HG03175 (cell line): Measurements from ENCODE around the gene NCOA1.
"Not testable (repeated sequence)": the region's sequence is repeated elsewhere in the genome, so short reads cannot be mapped to it uniquely, and the experiment has no call there.

Experiments
- ATAC-seq: cut with Tn5 transposase; IDR thresholded peaks from one replicate; pipeline ENCODE4 v1.9.1; 2021; ENCODE audit warnings: mild to moderate bottlenecking, moderate library complexity; ENCODE audit not compliant: unreplicated experiment

Gene NCOA1

GRCh38 chr2:24676493-24676892, 185.4 kb downstream of the NCOA1 start:
- no peak for ATAC-seq

DNA sequence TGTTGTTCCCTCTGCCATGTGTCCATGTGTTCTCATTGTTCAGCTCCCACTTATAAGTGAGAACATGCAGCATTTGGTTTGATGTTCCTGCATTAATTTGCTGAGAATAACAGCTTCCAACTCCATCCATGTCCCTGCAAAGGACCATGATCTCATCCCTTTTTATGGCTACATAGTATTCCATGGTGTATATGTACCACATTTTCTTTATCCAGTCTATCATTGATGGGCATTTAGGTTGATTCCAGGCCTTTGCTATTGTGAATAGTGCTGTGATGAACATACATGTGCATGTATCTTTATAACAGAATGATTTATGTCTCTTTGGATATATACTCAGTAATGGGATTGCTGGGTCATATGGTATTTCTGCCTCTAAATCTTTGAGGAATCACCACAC, 187.0 kb downstream of the NCOA1 start:
- ATAC-seq, result not testable (repeated sequence)

DNA sequence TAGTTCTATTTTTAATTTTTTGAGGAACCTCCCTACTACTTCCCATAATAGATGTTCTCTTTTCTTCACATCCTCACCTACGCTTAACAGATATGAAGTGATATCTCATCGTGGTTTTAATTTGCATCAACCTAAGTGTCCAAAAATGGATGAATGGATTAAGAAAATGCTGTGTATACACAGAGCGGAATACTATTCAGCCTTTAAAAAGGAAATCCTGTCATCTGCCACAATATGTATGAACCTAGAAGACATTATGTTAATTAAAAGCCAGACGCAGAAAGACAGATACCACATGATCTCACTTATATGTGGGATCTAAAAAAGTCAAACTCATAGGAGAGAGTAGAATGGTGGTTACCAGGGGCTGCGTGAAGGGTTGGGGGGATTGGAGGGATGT, 189.1 kb downstream of the NCOA1 start:
- ATAC-seq, result no peak

DNA sequence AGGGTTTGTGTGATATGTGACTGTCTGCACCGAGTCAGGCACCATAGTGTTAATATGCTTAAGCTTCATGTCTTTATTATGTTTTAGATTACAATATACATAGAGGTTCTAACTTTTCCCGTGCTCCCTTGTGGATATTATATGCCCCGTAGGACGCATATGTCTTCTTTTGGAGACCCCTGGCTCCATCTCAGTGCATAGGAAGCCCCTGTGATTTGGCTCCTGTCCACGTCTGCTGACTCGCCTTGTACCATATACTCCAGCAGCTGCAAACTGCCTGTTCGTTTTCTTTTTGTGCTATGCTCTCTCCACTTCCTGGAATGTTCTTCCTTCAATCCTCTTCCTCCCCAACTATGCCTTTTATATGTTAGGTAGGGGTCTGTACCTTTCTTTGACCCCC, 191.2 kb downstream of the NCOA1 start:
- ATAC-seq, result no peak

DNA sequence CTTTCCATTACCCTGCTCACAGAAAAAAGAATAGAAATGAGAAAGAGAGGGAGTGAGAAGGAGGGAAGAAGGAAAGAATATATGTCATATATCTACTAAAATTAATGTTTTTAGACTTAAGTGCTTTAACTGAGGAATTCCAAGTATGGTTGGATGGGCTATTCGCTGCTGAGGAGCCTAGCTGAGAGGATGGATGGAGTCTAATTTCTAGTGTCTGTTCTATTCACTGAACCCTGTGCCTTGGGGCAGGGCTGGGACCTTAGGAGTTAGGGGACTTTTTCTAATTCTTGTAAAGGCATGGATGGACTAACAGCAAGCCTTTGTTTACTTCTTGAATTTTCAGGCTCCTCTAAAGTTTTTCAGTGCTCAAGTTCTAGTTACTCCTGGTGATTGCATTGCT, 192.4 kb downstream of the NCOA1 start:
- no peak for ATAC-seq

DNA sequence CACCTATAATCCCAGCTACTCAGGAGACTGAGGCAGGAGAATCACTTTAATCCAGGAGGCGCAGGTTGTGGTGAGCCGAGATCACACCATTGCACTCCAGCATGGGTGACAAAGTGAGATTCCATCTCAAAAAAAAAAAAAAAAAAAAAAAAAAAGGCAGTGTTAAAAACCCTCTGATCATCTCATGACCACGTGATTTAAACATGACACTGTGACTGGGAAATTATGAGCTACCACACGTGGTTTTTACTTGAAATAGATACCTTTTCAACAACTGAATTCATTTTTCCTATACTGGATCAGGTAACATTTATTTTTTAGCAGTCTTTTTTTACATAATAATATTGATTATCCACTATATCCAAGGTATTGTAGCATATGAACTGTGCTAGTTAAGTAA, 199.5 kb downstream of the NCOA1 start:
- ATAC-seq, result no peak

DNA sequence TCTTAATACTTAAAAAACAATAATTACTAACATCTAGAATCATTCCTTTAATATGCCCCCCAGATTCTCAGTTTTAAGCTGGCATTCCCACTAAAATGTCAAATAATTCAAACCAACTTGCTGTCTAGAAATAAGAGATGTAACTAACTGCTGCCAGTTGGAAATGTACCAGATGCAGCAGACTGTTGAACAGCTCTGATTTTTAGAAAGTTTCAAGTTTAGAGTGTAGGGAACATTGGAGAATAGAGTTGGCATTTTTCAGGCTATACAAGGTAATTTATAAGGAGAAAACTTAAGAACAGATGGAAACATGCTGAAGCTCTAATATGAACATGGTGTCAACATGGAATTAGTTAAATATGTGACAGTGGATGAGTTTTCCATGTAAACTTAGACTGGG, 200.8 kb downstream of the NCOA1 start:
- ATAC-seq, result no peak

GRCh38 chr2:24697792-24698191, 206.7 kb downstream of the NCOA1 start:
- no peak for ATAC-seq

DNA sequence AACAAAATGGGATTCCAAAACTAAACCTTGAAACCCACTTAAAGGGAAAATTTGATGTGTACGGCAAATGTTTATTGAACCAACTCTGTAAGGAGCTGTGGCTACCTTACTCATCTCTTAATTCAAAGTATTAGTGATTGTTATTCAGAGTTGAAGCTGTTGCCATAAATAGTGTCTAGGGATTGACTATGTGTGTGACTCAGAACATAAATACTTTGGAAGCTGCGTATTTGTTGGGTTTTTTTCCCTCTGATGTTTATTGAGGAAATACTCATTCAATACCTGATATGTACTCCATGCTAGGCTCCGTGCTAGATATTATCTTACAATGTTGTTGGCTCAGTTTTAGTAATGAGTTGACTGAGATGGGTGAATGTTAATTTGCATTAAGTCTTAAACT, 211.7 kb downstream of the NCOA1 start:
- ATAC-seq, result no peak

DNA sequence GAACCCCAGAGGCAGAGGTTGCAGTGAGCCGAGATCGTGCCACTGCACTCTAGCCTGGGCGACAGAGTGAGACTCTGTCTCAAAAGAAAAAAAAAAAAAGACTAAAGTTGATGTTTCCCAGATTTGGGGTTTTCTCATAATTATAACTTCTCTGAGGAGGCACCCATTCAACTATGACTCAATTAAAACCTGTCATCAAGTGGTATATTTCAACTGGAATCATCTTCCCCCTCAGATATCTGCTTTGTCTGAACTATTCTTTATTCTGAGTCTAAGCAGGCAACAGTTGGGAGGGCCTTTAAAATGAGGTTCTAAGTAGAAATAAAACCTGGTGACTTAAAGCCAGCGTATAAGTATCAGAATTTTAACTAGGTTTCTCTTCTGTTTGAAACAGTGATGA, 213.6 kb downstream of the NCOA1 start:
- ATAC-seq, result no peak

GRCh38 chr2:24707143-24707542, 216.1 kb downstream of the NCOA1 start:
- ATAC-seq, result no peak

DNA sequence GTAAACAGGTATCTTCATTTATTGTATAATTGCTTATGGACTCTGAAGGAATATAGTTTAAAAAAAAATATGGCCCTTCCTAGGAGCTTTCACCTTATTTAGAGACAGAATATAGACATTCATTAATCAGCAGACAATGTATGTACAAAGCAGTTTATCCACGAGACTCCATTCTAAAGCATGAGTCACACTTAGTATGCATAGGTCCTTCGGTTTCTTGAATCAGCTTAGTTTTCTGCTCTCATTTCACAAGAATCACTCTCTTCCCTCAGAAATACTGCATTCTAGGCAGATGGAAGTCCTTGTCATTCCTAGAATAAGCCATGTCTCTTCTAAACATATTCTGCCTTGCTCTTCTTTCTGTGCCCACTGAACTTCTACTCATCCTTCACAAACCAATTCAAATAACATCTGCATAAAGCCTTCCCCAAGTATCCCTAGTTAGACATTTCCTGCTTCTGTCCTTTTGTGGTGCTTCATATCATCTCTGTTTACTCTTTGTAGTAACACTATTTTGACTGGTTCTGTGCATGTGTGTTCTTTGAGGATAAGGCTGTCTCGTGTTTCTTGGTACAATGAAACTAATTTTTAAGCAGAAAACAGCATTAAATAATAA, 217.6 kb downstream of the NCOA1 start:
- no peak for ATAC-seq

DNA sequence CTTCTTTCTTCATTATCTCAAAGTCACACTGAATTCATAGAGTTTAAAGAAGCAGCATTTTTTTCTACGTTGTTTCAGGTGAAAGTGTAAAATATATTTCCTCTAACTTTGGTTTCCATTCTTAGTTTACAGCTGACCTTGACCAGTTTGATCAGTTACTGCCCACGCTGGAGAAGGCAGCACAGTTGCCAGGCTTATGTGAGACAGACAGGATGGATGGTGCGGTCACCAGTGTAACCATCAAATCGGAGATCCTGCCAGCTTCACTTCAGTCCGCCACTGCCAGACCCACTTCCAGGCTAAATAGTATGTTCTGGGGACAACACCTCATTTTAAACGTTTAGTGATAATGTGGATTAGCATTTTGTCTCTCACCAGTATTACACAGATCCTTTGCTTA, 219.8 kb downstream of the NCOA1 start:
- no peak for ATAC-seq

- no peak for ATAC-seq
Measured at GRCh38 chr2:24711865-24712264, 220.8 kb downstream of the NCOA1 start.

GRCh38 chr2:24712296-24712695, 221.2 kb downstream of the NCOA1 start:
- no peak for ATAC-seq

DNA sequence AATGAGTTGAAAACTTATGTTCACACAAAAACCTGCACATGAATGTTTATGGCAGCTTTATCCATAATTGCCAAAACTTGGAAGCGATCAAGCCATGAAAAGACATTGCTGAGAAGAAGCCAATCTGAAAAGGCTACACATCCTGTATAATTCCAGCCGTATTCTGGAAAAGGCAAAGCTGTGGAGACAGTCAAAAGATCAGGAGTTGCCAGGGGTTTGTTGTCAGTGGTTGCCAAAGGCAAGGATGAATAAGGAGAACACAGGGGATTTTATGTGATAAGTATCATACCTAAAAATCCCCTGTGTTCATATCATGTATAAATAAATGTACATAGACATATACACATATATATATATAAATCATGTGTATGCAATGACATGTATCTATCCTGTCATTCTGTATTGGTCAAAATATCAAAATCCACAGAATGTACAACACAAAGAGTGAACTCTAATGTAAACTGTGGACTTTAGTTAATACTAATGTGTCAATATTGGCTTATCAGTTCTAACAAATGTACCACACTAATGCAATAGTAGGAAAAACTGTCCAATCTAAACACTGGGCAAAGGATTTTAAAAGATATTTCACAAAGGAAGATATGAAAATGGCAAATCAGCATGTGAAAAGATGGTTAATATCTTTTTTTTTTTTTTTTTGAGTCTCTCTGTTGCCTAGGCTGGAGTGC, 226.4 kb downstream of the NCOA1 start:
- no peak for ATAC-seq

DNA sequence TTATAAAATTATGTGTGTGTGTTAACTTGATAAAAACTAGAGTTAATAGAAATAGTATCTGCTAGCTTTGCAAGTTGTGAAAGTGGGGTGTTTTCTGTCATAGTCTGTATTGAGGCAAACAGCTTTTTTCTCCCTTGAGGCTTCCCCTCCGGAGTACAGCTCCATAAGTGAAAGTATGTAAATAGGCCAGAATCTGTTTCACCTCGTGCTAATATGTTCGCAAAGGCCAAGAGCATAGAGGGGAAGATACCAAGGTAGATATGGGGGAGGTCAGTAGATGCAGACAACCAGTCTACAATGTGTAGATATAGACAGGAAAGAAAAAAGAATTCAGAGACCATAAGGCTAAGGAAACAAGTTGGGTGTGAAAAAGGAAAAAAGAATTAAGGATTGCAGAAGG, 229.3 kb downstream of the NCOA1 start:
- ATAC-seq, result no peak

- ATAC-seq, result no peak
Measured at GRCh38 chr2:24721470-24721869, 230.4 kb downstream of the NCOA1 start.

DNA sequence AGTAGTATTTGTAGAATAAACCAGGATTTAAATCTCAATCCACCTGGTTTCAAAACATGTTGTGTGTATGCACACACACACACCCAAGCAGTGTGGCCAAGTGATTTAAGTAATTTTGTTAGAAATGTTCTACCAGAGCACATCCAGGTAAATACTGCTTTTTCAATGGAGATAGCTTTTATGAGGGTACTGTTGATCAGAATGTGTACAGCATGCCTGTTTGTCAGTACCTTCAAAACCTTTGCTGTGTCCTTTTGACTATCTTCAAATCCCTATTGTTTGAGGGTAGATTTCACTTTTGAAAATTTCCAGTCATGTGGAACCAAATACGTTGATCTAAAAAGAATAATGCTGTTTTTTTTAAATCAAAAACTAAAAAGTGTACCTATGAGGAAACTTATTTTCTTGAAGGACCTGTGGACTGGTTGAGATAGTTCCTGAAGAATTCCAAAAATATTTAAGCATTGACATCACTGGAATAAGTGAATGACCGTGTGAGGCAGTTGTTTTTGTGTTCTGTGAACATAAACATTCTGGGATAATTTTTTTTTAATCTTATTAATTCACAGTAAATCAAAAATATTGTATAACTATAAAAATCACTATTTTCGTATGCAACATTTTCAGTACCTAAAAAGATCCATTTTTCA, 231.2 kb downstream of the NCOA1 start:
- ATAC-seq, result no peak

GRCh38 chr2:24723191-24723590, 232.1 kb downstream of the NCOA1 start:
- ATAC-seq, result no peak

GRCh38 chr2:24723665-24724064, 232.6 kb downstream of the NCOA1 start:
- ATAC-seq, result no peak

DNA sequence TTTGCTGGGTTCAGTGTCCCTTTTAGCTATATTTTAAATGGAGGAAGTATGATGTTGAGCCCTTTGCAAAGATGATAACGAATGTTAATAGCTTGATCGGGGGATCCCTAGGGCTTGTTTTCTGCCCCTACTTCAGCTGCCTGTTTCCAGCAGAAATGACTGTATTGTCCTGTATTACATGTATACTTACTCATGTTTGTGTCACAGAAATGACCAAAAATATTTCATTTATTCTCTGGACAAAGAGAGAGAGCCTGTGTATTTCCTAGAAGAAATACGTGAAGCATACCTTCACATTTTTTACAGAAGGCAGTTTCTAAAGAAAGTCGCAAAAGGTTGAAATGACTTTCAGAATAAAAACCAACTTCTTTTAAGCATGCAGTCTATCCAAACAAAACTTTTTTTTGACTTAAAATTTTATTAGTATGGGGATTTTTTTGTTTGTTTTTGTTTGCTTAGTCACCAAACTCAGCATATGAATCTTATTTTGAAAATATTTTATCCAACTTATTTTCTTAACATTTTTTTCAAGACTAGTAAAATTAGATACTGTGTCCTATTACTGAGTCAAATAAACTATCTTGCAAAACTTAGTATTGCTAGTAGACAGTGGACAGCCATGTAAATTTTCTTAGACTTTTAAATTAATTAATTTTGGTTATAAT, 233.2 kb downstream of the NCOA1 start:
- ATAC-seq, result no peak
